ENCODE results near the gene NTSR1. TPM values are rescaled to one million over a fixed set of nuclear protein-coding genes. Genes with fewer than 3 reads are reported as not detected.

The NTSR1 gene
- total and polyA plus RNA-seq, 12 donors: 0.03 to 0.14 (median 0.11) TPM; not detected in 9

DNA sequence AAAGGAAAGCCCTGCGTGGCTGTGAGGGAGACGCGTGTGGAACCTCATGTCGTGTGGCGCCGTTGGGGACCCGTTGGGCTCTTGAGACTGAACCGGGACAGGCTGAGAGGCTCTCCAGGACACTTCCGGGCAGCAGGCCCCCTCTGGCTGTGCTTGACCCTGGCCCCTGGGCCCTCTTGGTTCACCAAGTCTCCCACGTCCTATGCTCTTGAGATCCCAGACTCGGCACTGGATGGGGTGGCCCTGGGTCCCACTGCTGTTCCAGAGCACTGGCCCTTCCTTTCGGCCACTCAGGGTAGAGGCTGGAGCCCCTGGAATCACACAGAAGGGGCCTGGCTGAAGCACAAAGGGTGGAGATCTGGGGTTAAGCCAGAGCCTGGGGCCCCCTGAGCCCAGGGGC, 30.4 kb downstream of the NTSR1 start:
- H3K27ac ChIP-seq: no peak overlapping the region
- H3K9me3 ChIP-seq (replicated peaks in 1 of 3): no peaks in the 10 kb centered on the region
- no peaks in the 10 kb centered on the region for H3K4me1 ChIP-seq (replicated peaks in 1 of 2)
- H3K27me3 ChIP-seq: peaks cover 41% of the 10 kb centered on the region
- DNase-seq: peak in 2 of 7 donors; percentile 1 to 5
- intact Hi-C loops (cut with DNase I): no loop called here
- TF ChIP-seq, protein P1, sequence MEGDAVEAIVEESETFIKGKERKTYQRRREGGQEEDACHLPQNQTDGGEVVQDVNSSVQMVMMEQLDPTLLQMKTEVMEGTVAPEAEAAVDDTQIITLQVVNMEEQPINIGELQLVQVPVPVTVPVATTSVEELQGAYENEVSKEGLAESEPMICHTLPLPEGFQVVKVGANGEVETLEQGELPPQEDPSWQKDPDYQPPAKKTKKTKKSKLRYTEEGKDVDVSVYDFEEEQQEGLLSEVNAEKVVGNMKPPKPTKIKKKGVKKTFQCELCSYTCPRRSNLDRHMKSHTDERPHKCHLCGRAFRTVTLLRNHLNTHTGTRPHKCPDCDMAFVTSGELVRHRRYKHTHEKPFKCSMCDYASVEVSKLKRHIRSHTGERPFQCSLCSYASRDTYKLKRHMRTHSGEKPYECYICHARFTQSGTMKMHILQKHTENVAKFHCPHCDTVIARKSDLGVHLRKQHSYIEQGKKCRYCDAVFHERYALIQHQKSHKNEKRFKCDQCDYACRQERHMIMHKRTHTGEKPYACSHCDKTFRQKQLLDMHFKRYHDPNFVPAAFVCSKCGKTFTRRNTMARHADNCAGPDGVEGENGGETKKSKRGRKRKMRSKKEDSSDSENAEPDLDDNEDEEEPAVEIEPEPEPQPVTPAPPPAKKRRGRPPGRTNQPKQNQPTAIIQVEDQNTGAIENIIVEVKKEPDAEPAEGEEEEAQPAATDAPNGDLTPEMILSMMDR (IDR thresholded peaks at IDR 0.05): no peak
- no peak for TF ChIP-seq POLR2A (IDR thresholded peaks at IDR 0.05)
- no peak overlapping the region for H3K4me3 ChIP-seq
- 86 to 88% (median 86%) methylated on average over 11 to 12 of the region's 12 CpGs; no CpG with 5 or more reads in 1 of the 4 donors for WGBS, 4 donors
- no peaks in the 10 kb centered on the region for H3K36me3 ChIP-seq (replicated peaks in 1 of 2)

DNA sequence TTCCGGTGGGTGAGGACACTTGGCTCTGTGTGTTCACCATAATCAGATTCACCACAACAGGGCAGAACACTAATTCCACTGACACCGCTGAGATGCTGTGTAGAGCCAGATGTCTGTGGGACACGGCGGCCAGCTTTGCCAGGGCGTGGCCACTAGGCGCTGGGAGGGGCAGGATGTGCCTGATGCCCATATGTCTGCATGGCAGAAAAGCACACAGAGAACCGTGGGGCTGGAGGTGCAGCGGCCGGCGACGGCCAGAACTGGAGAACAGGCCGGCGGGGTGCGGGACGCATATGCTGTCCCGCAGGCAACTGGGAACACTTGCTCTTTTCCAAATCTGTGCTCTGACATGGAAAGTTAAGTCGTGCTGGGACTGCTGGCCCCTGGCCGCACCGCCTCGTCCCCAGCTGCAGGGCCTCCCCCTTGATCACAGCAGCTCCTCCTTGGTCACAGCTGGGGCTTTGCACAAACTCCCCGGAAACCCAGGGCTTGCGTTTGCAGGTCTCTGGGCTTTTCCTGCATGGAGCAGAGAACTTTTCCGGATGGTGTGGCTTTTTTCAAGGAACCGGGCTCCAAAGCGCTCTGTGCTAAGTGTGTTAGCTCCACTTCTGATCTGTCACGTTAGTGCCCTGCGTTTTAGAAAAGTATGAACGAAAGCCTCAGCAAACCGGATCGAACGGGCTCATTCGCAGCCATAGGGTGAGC, 31.1 kb downstream of the NTSR1 start:
- peak overlapping the region in 1 of 5 donors; percentile 10 for H3K27ac ChIP-seq
- no peak overlapping the region for H3K4me3 ChIP-seq
- DNase-seq: peak in 2 of 7 donors; percentile 4 to 8
- H3K27me3 ChIP-seq: peaks cover 41% of the 10 kb centered on the region
- intact Hi-C loops (cut with DNase I): no loop called here
- TF ChIP-seq POLR2A (IDR thresholded peaks at IDR 0.05): no peak
- TF ChIP-seq, protein P1 (IDR thresholded peaks at IDR 0.05): no peak
- H3K36me3 ChIP-seq (replicated peaks in 1 of 2): no peaks in the 10 kb centered on the region
- no peaks in the 10 kb centered on the region for H3K4me1 ChIP-seq (replicated peaks in 1 of 2)
- WGBS, 4 donors: 57 to 79% (median 67%) methylated on average over 19 to 32 of the region's 32 CpGs
- H3K9me3 ChIP-seq (replicated peaks in 1 of 3): no peaks in the 10 kb centered on the region

DNA sequence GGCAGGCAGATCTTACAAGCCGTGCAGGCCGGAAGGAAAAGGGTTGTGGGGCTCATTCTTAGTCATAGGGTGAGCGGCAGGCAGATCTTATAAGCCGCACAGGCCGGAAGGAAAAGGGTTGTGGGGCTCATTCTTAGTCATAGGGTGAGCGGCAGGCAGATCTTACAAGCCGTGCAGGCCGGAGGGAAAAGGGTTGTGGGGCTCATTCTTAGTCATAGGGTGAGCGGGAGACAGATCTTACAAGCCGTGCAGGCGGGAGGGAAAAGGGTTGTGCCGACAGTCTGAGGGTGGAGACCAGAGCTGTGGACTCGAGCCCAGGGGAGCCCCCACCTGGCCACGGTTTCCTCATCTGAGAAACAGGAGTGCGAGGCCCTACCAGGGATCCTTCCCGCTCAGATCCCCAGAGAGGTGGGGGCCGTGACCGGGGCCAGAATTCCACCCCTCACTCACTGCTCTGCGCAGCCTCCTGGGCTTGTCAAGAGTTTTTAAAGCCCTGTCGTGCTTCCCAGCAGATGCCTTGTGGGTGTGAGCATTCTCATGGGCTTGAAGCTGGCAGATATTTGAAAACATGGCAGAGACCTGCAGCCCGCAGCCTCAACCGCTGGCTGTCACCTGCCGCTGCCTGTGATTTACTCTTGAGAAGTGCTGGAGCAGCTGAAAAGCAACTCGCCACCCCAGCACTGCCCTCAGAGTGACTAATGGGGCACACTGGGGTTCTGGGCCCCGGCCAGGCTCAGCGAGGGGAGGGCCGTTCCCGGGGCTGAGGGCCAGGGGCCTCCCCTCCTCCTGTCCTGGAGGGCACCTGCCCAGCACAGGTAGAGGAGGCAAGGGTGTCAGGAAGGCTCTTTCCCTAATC, 31.9 kb downstream of the NTSR1 start:
- 47 to 64% (median 58%) methylated on average over 24 to 28 of the region's 28 CpGs for WGBS, 4 donors
- peaks cover 34% of the 10 kb centered on the region for H3K27me3 ChIP-seq
- peak in 2 of 7 donors; percentile 4 to 10 for DNase-seq
- TF ChIP-seq, protein P1 (IDR thresholded peaks at IDR 0.05): no peak
- no peak for TF ChIP-seq POLR2A (IDR thresholded peaks at IDR 0.05)
- peak overlapping the region in 1 of 5 donors; percentile 55 for H3K27ac ChIP-seq
- no peaks in the 10 kb centered on the region for H3K9me3 ChIP-seq (replicated peaks in 1 of 3)
- no peaks in the 10 kb centered on the region for H3K36me3 ChIP-seq (replicated peaks in 1 of 2)
- no peaks in the 10 kb centered on the region for H3K4me1 ChIP-seq (replicated peaks in 1 of 2)
- intact Hi-C loops (cut with DNase I): no loop called here
- no peak overlapping the region for H3K4me3 ChIP-seq

DNA sequence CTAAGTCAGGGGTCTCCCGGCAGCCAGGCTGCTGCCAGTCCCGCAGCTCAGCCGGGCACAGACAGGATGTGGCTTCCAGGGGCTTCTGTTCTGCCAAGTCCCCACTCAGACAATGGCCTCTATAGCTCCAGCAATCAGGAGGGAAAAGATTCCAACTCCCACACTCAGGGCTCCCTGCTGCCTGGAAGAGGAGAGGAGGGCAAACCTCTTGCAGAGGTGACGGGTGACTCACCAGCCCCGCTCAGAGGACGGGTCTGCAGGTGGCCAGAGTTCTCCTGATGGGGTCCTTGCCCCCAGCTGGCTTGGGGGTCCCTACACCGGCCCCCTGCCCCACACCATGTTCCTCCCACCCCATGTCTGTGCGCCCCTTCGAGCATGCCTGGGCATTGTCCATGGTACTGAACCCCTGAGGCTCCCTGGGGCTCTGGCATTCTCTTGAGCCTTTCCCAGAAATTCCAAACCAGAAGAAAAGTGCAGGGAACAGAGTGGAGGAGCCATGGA, 32.6 kb downstream of the NTSR1 start:
- Histone ChIP-seq H3K36me3 (replicated peaks in 1 of 2) (no peaks in the 10 kb centered on the region), H3K4me1 (replicated peaks in 1 of 2) (no peaks in the 10 kb centered on the region), H3K27me3 (peaks cover 28% of the 10 kb centered on the region), H3K9me3 (replicated peaks in 1 of 3) (no peaks in the 10 kb centered on the region), H3K27ac (peak overlapping the region in 1 of 5 donors; percentile 55), H3K4me3 (no peak overlapping the region)
- TF ChIP-seq POLR2A (IDR thresholded peaks at IDR 0.05): no peak
- TF ChIP-seq, protein P1 (IDR thresholded peaks at IDR 0.05): no peak
- 55 to 70% (median 58%) methylated on average over 5 to 9 of the region's 9 CpGs; no CpG with 5 or more reads in 1 of the 4 donors for WGBS, 4 donors
- no peak for DNase-seq
- intact Hi-C loops (cut with DNase I): no loop called here
